GM21526 (cell line): ENCODE results near the gene DAPK1.
"Not testable (repeated sequence)": the region's sequence is repeated elsewhere in the genome, so short reads cannot be mapped to it uniquely, and the experiment has no call there.

ENCODE experiments used
- ATAC-seq: cut with Tn5 transposase; IDR thresholded peaks from one replicate; pipeline ENCODE4 v1.9.1; 2021; ENCODE audit warnings: moderate library complexity; ENCODE audit not compliant: unreplicated experiment, low FRiP score

Gene DAPK1

DNA sequence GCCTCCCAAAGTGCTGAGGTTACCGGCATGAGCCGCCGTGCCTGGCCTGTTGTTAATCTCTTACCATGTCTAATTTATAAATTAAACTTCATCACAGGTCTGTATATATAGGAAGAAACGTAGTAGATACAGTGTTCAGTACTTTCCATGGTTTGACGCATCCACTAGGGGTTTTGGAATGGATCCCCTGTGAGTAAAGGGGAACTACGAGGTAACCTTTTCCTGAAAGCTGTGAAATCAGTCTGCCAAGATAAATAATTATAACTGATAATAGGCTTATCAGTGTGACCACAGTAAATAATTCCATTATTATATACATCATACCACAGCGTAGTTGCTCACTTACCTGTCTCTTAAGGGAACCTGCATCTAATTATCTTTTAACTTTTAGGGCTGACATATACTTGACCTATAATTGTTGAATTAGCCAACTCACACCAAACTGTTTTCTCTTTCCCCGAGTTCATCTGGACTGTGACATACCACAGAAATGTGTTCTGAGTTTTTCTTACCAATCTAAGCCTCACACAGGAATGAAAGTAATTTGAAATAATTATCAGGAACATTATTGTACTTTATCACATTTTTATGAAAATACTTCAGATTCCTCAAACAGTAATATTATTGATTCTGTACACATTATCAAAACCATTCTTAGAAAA, 42.9 kb downstream of the DAPK1 start:
- ATAC-seq, result no peak

DNA sequence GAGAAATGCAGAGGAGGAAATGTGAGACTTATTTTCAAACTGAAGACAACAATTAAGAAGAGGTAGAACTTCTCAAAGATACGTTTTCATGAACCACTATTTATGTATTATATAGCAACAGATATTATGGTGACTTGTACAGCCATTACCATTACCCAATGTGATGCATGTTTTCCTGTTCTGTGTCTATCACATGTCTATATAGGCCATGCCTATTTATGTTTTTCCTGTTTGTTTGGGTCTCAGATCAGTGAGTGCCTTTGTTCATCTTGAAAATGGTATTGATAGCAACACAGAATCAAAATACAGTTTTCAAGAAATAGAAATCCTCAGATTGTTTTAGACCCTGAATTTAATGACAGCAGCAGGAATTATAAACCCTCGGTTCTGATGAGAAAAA, 44.0 kb downstream of the DAPK1 start:
- ATAC-seq, result no peak

DNA sequence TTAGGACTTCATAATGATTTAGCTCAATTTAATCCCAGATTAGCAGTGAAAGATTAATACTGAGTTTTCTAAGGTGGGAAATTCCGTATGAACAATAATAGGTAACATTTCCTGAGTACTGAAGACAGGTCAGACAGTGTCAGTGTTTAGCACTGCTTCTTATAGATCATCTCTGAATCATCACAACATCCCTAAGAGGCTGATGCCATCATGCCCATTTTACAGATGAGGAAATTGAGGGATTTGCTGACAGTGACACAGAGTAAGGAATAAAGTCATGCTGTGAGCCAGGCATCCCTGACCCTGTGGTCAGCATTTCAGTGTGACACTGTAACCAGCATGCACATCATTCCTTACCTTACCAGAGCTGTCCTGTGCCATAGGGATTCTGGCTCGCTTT, 44.5 kb downstream of the DAPK1 start:
- no peak for ATAC-seq

DNA sequence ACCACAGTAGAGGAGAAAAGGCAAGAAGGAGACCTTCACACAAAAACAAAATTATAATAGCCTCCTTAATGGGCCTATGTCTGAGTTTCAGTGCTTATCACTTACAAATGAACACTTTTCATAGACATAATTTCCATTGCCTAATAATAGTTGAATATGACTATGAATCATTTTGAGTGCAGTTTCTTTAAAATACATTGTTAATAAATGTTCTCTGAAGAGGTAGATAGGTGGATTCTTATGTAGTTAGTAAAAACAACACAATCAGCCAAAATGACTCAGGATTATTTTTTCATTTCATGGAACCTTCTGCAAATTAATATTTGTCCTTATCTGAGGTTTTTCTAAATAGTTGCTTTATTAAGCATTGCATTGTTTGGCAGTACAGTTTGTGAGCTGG, 45.6 kb downstream of the DAPK1 start:
- no peak for ATAC-seq

DNA sequence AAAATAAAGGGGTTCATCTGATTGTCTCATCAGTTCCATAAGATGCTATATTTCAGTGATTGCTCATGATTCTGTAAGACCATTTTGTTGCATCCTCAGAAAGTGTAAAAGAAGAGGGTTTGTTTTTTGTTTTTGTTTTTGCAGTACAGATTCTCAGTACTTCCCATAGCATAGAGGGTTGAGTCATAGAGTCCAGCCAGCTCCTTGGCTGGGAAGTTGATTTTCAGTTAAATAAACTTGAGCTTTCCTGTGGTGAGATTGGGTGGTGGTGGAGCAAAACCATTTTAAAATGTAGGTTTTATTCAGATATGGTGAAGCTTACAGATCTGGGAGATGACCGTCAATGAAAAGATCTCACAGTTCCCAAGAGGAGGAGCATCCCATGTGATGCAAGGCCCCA, 48.2 kb downstream of the DAPK1 start:
- ATAC-seq, result no peak

DNA sequence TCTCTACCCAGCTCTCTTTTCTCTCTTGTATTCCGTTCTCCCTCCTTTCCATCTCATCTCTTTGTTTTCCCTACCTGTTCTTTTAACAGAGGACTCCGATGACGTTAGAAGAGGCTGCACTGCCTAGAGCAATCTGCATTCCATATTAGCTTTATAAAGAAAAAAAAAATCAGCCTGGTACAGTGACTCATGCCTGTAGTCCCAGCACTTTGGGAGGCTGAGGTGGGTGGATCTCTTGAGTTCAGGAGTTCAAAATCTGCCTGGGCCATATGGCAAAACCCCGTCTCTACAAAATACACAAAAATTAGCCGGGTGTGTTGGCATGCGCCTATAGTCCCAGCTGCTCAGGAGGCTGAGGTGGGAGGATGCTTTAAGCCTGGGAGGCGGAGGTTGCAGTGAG, 49.0 kb downstream of the DAPK1 start:
- no peak for ATAC-seq

DNA sequence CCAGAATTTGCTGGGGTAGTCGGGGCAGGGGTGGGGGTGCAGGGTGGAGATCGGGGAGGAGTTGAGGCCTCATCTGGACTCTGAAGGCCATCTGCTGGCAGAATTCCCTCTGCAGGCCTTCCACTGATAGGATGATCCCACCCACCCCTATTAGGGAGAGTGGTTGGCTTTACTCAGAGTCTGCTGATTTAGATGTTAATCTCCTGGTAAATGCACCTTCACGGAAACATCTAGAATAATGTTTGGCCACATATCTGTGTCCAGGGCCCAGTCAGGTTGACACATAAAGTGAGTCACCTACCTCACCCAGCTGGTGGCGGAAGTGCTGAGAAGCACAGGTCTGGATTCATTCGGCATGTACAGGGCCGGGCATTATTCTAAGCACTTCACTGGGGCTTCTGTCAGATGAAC, 50.0 kb downstream of the DAPK1 start:
- ATAC-seq, result no peak

DNA sequence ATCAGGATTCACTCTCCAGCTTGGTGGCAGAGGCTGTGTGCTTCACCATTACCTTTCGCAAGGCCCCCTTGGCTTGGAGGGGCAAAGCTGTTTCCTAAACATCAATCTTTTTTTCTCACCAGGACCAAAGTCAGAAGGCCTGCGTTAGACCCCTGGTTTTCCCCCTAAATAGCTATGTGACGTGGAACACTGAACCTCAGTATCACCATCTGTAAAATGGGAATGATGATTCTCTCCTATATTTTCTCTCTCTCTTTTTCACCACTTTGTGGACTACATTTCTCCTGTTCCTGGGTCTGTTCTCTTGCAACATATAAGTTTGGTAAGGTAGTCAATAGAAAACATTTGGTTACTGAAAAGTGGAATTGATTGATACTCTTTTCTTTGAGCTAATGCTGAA, 50.5 kb downstream of the DAPK1 start:
- no peak for ATAC-seq

DNA sequence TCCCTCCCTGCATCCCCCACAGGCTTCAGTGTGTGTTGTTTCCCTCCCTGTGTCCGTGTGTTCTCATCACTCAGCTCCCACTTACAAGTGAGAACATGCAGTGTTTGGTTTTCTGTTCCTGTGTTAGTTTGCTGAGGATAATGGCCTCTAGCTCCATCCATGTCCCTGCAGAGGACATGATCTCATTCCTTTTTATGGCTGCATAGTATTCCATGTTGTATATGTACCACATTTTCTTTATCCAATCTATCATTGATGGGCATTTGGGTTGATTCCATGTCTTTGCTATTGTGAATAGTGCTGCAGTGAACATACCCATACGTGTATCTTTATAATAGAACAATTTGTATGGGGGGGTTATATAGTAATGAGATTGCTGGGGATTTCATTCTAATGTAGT, 51.4 kb downstream of the DAPK1 start:
- not testable (repeated sequence) for ATAC-seq

DNA sequence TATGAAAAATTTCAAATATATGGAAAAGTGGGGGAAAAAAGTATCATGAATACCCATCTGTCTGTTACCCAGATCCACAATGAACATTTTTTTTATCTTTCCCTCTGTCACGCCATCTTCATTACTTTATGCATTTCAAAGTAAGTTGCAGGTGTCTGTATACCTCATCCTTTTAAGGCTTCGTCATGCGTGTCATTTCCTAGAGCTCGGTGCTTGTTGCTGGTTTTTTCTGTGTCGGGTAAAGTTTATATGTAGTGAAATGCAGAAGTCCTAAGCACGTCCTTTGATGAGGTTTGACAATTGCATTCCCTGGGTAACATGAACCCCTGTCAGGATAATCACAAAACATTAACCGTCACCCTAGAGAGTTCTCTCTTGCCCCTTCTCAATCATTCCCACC, 52.1 kb downstream of the DAPK1 start:
- no peak for ATAC-seq

DNA sequence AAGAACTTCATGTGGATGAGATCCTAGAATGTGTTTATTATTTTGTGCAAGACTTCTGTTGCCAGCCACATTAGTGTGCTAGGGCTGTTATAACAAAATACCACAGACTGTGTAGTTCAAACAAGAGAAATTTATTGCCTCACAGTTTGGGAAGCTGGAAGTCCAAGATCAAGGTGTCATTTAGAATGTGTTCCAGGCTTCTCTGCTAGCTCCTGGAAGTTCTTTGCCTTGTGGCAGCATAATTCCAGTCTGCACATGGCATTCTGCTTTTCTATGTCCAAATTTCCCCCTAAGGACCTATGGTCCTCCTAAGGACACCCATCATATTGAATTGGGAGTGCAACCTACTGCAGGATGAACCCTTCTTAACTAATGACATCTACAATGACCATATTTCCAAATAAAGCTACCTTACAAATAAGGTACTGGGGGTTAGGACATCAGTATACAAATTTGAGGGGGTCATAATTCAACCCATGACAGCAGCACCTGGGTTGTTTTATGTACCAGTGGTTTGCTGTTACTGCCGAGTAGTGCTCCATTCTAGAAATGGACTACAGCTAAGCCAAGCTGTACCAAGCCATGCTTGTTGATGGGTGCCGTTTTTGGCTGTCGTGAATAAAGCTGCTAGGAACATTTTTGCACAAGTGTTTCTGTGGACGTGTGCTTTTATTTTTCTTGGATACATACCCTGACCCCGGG, 52.7 kb downstream of the DAPK1 start:
- ATAC-seq, result no peak

DNA sequence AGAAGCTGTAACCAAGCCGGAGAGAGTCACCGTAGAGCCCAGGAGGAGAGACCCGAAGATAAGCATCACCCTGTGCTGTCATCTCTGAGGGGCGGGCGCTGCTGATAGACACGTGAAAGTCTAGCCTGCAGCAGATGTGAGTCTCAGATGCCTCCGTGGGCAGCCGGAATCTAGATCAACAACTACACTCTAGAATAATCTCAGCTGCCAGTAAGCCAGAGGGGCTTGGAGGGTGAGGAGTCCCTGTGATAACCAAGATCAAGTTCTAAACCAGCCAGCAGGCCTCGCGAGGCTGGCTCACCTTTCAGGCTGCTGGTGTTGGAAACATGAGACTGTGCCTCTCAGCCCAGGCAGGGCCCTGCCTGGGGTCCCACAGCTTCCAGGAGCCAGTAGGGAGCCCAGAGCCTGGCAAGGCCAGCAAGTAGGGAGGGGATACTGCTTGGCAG, 54.1 kb downstream of the DAPK1 start:
- ATAC-seq, result no peak

DNA sequence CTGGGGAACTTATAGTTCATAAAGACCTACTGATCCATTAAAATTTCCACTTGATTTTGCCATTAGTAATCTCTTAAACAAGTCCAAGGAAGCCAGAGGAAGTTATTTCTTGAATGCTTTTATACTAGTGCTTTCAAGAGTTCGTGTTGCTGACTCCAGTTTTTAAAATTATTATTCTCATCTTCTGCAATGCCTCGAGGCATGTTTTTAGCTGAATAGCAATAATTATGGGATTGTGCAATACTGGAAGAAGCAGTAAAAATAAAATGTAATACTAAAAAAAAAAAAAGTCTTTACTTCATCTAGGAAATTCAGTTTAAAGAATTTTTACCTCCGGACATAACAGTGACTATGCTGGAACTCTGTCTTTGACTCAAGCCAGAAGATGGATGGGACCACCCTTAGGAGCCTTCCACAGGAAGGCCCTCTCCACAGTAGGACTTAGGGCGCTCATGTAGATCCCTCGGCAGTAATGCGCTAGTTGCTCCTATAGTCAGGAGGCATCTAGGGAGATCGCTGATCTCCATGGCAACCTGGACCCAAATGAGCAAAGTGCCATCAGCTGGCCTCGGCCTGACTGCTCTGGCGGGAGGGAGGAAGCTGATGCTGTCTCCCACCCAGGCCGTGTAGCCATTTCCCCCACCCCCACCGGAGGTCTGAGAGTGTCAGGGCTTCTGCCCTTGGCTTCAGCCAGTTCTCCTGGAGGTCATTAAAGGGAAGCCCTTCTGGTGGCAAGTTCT, 56.7 kb downstream of the DAPK1 start:
- ATAC-seq, result no peak

DNA sequence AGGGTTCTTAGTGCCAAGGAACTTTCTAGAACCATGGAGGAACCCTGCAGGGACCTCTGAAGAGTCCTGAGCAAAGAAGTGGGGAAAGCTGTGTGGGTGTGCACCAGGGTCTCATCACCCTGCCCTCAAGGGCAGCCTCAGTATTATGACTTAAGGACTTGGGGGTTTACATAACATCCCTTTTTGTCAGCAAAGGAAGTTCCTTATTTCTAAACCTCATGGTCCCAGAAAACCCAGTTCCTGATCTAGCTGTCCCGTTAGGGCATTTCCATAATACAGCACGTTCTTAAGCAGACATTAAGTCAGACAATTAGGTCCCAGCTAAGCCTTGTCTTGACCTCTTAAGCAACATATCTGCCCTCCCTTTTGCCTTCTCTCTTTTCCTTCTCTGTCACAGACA, 57.3 kb downstream of the DAPK1 start:
- no peak for ATAC-seq

DNA sequence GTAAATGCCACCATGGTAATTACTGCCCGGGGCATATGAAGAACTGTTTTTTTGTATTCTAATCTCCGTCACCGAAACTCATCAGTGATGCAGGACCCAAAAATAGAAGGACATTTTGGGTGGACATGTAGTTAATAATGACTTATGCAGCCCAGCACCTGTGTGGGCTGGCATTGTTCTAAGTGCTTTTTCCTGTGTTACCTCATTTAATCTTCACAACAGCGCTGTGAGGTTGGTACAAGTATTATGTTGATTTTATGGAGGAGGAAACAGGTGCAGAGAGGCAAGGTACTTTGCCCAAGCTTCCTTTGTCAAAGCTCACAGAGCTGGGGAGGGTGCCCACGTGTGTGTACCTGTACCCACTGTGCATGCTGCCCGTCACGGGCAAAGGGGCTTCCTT, 58.4 kb downstream of the DAPK1 start:
- no peak for ATAC-seq

DNA sequence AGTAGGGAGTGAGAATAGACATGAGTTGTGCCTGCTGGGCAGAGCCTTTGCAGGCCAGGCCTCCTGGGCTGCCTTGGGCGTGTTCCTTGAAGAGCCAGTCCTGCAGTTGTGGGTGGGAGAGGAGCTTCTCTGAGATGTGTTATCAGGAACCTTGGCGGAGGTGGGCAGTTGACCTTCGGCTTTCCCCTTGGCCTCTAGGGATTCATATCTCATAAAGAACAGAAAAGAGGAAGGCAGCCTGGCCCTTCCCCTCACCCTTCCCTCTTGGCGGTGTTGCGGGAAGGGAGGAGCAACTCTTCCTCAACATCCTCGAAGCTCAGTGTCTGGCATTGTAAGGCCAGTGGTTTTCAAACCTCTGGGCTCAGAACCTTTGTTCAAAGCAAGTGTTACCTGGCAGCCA, 59.2 kb downstream of the DAPK1 start:
- no peak for ATAC-seq

DNA sequence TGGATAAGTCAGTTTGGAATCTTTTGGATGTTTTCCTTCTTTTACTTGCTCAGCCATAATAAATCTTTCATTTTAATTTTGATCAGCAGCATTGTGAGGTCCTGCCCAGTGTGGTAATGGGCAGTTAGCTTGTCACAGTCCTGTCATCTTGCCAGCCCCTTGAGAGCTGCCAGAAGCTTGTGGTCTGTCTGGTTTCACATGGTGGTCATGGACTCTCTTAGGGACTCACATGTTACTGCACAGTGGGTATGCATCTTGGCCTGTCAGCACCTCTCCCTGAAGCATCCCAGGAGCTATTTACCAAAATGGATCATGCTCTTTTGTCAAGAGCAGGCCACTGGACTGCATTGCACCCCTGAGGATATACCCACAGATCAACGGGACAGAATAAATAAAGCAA, 60.3 kb downstream of the DAPK1 start:
- no peak for ATAC-seq

DNA sequence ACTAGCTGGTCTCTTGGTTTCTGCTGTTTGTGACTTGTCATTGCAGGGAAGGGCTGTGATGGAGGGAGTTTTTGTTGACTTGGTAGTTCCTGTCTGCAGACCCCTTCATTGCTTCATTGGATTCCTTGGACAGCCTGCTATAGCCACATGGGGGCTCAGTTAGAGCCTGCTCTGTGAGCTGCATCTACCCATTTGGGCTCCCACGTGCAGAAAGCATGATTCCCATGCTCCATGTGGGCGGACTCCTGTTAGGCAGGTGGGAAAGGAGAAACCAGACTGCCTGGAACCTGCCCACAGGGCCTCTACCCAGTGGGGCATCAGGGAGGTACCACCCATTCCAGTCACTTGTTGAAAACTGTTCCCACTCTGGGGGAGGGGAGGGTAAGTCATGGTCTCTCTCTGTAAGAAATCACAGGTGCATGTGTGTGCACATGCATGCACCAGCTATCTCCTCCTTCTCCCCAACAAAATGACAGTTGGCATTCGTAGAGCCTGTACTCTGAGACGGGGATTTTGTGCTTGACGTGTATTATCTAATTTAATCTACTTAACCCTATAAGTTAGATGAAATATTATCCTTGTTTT, 61.0 kb downstream of the DAPK1 start:
- ATAC-seq, result no peak

DNA sequence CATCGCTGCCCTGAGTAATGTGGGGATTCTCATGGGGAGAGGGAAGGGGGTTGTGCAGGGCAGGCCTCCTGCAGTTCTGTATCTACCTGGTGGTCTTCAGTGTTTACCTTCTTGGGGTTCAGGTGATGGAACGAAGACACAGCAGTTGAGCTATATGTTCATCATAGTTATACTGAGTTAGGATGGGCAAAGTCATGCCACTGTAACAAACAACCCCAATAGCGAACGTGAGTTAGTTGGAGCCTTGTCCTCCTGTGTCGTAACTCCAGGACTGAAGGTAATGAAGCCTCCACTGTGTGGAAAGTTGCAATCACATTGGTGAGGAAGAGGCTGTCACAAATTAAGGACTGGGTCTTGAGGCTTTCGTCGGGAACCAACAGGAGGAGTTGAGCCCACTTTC, 64.4 kb downstream of the DAPK1 start:
- no peak for ATAC-seq

DNA sequence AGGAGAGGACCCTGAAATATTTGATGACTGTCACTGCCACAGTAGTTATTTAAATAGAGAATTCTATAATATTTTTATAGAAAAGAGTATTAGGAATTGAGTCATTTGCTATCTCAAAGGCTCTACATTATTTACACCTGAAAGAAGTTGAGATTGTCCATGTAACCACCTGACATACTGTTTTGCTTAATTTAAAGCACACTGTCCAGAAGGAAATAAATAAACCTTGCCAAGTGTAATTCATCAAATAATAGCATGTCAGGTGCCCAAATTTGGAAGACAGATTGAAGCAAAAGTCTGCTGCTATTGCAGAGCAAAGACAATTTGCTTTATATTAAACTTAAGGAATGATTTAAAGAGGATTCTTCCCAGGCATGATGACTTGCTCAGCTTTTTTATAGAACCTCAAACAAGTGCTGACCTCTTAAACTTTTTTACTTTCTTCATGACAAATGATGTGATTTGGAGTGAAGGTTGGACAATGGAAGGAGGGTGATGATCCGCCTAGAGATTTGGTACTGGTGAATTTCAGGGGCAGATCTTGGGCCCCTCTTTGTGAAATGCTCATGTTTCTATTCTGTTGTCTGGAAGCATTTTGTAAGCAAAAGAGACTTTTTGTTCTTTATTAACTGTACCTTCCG, 65.0 kb downstream of the DAPK1 start:
- no peak for ATAC-seq

DNA sequence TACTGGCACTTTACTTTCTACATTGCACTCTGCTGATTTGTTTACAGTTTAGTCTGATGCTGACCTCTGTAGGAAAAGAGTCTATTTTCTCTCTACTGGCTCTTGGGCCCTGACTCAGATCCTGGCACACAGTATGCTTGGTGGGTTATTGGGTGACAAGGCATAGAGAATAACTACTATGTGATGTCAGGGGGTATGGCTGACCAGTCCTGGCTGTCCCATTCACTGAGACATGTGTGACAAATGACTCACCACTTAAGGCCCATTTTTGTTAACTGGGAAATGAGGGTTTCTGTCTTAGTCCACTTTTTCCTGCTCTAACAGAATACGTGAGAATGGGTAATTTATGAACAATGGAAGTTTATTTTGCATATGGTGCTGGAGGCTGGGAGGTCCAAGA, 66.4 kb downstream of the DAPK1 start:
- ATAC-seq, result no peak
